Measurements from ENCODE around the gene SDCBP2.

DNA sequence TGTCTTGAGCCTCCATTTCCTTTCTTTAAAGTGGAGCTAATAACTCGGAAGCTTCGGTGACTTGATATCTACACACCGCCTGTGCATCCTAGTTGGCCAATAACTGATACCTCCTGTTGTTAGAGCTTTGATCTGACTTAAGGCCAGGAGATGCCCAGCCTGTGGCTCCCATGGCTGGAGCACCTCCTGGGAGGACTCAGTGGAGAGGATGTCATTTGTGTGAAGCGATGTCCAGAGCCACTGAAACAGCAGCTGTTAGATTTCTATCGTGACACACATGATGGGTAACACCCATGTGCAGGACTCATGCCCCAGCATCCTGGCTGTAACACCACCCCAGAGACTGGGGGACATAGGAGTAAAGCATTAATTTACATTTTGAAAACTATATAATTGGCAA, 30.8 kb downstream of the SDCBP2 start:
- TF ChIP-seq, protein P1, sequence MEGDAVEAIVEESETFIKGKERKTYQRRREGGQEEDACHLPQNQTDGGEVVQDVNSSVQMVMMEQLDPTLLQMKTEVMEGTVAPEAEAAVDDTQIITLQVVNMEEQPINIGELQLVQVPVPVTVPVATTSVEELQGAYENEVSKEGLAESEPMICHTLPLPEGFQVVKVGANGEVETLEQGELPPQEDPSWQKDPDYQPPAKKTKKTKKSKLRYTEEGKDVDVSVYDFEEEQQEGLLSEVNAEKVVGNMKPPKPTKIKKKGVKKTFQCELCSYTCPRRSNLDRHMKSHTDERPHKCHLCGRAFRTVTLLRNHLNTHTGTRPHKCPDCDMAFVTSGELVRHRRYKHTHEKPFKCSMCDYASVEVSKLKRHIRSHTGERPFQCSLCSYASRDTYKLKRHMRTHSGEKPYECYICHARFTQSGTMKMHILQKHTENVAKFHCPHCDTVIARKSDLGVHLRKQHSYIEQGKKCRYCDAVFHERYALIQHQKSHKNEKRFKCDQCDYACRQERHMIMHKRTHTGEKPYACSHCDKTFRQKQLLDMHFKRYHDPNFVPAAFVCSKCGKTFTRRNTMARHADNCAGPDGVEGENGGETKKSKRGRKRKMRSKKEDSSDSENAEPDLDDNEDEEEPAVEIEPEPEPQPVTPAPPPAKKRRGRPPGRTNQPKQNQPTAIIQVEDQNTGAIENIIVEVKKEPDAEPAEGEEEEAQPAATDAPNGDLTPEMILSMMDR (IDR thresholded peaks at IDR 0.05; ENCODE audit: low read depth, low read length) = no peak
- TF ChIP-seq EZH2phosphoT487 (IDR thresholded peaks at IDR 0.05; ENCODE audit: low read depth) = no peak

All from OCI-LY3 (cell line).